Neural cell (in vitro differentiated cells): Measurements from ENCODE around the gene UMODL1. TPM values are rescaled to one million over a fixed set of nuclear protein-coding genes. Genes with fewer than 3 reads are reported as not detected.
"Not testable (repeated sequence)": the region's sequence is repeated elsewhere in the genome, so short reads cannot be mapped to it uniquely, and the experiment has no call there.

ENCODE experiments used
- H2AFZ ChIP-seq: fragments of 200-600, 300-800 bp; sonication (generic), shearing (Covaris generic); 2 replicates; pipeline ENCODE4 v1.6.0; 2014; ENCODE audit warnings: low read depth, mild to moderate bottlenecking, antibody characterized with exemption, low read length, moderate library complexity
- H3F3A ChIP-seq: fragments of 200-600 bp; shearing (Covaris generic); 2 replicates; pipeline ENCODE4 v1.6.1; 2016; ENCODE audit warnings: mild to moderate bottlenecking, moderate library complexity, mixed read lengths, antibody characterized with exemption, low read length; ENCODE audit not compliant: insufficient read depth, poor library complexity, severe bottlenecking
- H3K27ac ChIP-seq: fragments of 200-600, 300-800 bp; sonication (generic), shearing (Covaris generic); 2 replicates; pipeline ENCODE4 v1.5.1; 2014; ENCODE audit warnings: mild to moderate bottlenecking, low read length, moderate library complexity
- H3K27me3 ChIP-seq: fragments of 300-800, 200-600 bp; sonication (generic), shearing (Covaris generic); 2 replicates; pipeline ENCODE4 v1.6.0; 2014; ENCODE audit warnings: mild to moderate bottlenecking, low read depth, low read length, moderate library complexity; ENCODE audit not compliant: insufficient read depth
- H3K36me3 ChIP-seq: fragments of 300-800, 200-600 bp; sonication (generic), shearing (Covaris generic); 2 replicates; pipeline ENCODE4 v1.5.1; 2014; ENCODE audit warnings: mild to moderate bottlenecking, antibody characterized with exemption, low read length, moderate library complexity; ENCODE audit not compliant: insufficient read depth
- H3K4me2 ChIP-seq: fragments of 300-800, 200-600 bp; sonication (generic), shearing (Covaris generic); 2 replicates; pipeline ENCODE4 v1.6.0; 2014; ENCODE audit warnings: mild to moderate bottlenecking, low read length
- H3K4me3 ChIP-seq: fragments of 300-800, 200-600 bp; sonication (generic), shearing (Covaris generic); 2 replicates; pipeline ENCODE4 v1.5.1; 2014; ENCODE audit warnings: mild to moderate bottlenecking, low read length, moderate library complexity
- H3K79me2 ChIP-seq: fragments of 200-600 bp; shearing (Covaris generic); replicated peaks from 2 replicates; pipeline ENCODE4 v1.6.0; 2014; ENCODE audit warnings: mild to moderate bottlenecking, low read length, moderate library complexity; ENCODE audit not compliant: insufficient read depth
- H3K9ac ChIP-seq: fragments of 300-800, 200-600 bp; sonication (generic), shearing (Covaris generic); 2 replicates; pipeline ENCODE4 v1.6.1; 2016; ENCODE audit warnings: mild to moderate bottlenecking, low read length, mixed read lengths
- H3K9me2 ChIP-seq: fragments of 200-600 bp; shearing (Covaris generic); 2 replicates; pipeline ENCODE4 v1.6.1; 2016; ENCODE audit warnings: mild to moderate bottlenecking, low read length, mixed read lengths; ENCODE audit not compliant: insufficient read depth
- H3K9me3 ChIP-seq: fragments of 200-600, 300-800 bp; sonication (generic), shearing (Covaris generic); 2 replicates; pipeline ENCODE4 v1.6.1; 2016; ENCODE audit warnings: mild to moderate bottlenecking, mixed run types, low read length, moderate library complexity, mixed read lengths
- H4K20me1 ChIP-seq: fragments of 200-600 bp; shearing (Covaris generic); 2 replicates; pipeline ENCODE4 v1.6.1; 2016; ENCODE audit warnings: mild to moderate bottlenecking, mixed run types; ENCODE audit not compliant: insufficient read depth
- CTCF ChIP-seq: fragments of 450-650 bp; IDR thresholded peaks from 2 replicates; pipeline ENCODE4 v1.5.1; 2014; ENCODE audit warnings: antibody characterized with exemption, mild to moderate bottlenecking, moderate library complexity; ENCODE audit not compliant: poor library complexity, severe bottlenecking
- EZH2 ChIP-seq: fragments of 200-600, 300-800 bp; shearing (Covaris generic), sonication (generic); IDR thresholded peaks from 2 replicates; pipeline ENCODE4 v1.6.1; 2014; ENCODE audit warnings: antibody characterized with exemption, low read length, borderline replicate concordance, mild to moderate bottlenecking; ENCODE audit not compliant: insufficient read depth, poor library complexity, severe bottlenecking
- MXI1 ChIP-seq: fragments of 450-650 bp; conservative IDR thresholded peaks from 2 replicates; pipeline ENCODE4 v1.6.1; 2014; ENCODE audit warnings: antibody characterized with exemption, mild to moderate bottlenecking; ENCODE audit not compliant: poor library complexity, severe bottlenecking
- POLR2AphosphoS5 ChIP-seq: IDR thresholded peaks from 2 replicates; pipeline ENCODE4 v1.6.1; 2012
- RAD21 ChIP-seq: fragments of 450-650 bp; conservative IDR thresholded peaks from 2 replicates; pipeline ENCODE4 v1.6.1; 2014; ENCODE audit warnings: antibody characterized with exemption, mild to moderate bottlenecking, moderate library complexity
- REST ChIP-seq: IDR thresholded peaks from 2 replicates; pipeline ENCODE4 v1.6.1; 2012; ENCODE audit warnings: borderline replicate concordance
- SMC3 ChIP-seq: fragments of 450-650 bp; conservative IDR thresholded peaks from 2 replicates; pipeline ENCODE4 v1.6.1; 2014; ENCODE audit warnings: antibody characterized with exemption, mild to moderate bottlenecking, moderate library complexity; ENCODE audit not compliant: poor library complexity
- TAF1 ChIP-seq: IDR thresholded peaks from 2 replicates; pipeline ENCODE4 v1.6.1; 2012; ENCODE audit warnings: low read depth
- polyA plus RNA-seq: library from polyadenylated mRNA; depleted of rRNA; stranded (reverse); fragments of >200 nt; gene quantifications from 2 replicates; pipeline ENCODE4 v1.2.3, GENCODE V29; 2014

The UMODL1 gene
- polyA plus RNA-seq, 1 donor from 2014 or later: 0.11 TPM

- H3K4me2 ChIP-seq: no peak overlapping the region
- H3K9me3 ChIP-seq: no peaks in the 10 kb centered on the region
- no peaks in the 10 kb centered on the region for H4K20me1 ChIP-seq
- H3F3A ChIP-seq: no peaks in the 10 kb centered on the region
- no peak overlapping the region for H3K4me3 ChIP-seq
- H3K27ac ChIP-seq: no peak overlapping the region
- no peaks in the 10 kb centered on the region for H3K27me3 ChIP-seq
- H2AFZ ChIP-seq: no peak overlapping the region
- H3K9me2 ChIP-seq: no peaks in the 10 kb centered on the region
- no peaks in the 10 kb centered on the region for H3K79me2 ChIP-seq
- H3K9ac ChIP-seq: no peak overlapping the region
- TF ChIP-seq RAD21 (no peak), REST (no peak), POLR2AphosphoS5 (no peak), SMC3 (no peak), EZH2 (no peak)
- no peaks in the 10 kb centered on the region for H3K36me3 ChIP-seq
Measured at GRCh38 chr21:42115136-42115683, 44.1 kb downstream of the UMODL1 start.

GRCh38 chr21:42116551-42116950 lies 45.4 kb downstream of the UMODL1 start:
- H3K9ac ChIP-seq, H3K4me2 ChIP-seq, H3K9me2 ChIP-seq, H3K36me3 ChIP-seq, H3K27ac ChIP-seq, H2AFZ ChIP-seq, H3K4me3 ChIP-seq, H3K27me3 ChIP-seq, H4K20me1 ChIP-seq, H3K9me3 ChIP-seq, H3F3A ChIP-seq, H3K79me2 ChIP-seq: not testable (repeated sequence)

GRCh38 chr21:42117229-42117966 lies 46.3 kb downstream of the UMODL1 start:
- H3K9ac ChIP-seq: no peak overlapping the region
- no peaks in the 10 kb centered on the region for H3K27me3 ChIP-seq
- H3K27ac ChIP-seq: no peak overlapping the region
- no peaks in the 10 kb centered on the region for H3F3A ChIP-seq
- TF ChIP-seq EZH2: no peak
- peak; percentile 96 for TF ChIP-seq SMC3
- TF ChIP-seq POLR2AphosphoS5: no peak
- TF ChIP-seq RAD21: peak; percentile 95
- peak; percentile 96 for TF ChIP-seq CTCF
- TF ChIP-seq TAF1: peak; percentile 30
- no peak for TF ChIP-seq REST
- peak; percentile 51 for TF ChIP-seq MXI1
- H4K20me1 ChIP-seq: no peaks in the 10 kb centered on the region
- no peak overlapping the region for H2AFZ ChIP-seq
- no peak overlapping the region for H3K4me2 ChIP-seq
- H3K79me2 ChIP-seq: no peaks in the 10 kb centered on the region
- H3K9me3 ChIP-seq: no peaks in the 10 kb centered on the region
- H3K9me2 ChIP-seq: no peaks in the 10 kb centered on the region
- no peaks in the 10 kb centered on the region for H3K36me3 ChIP-seq
- H3K4me3 ChIP-seq: no peak overlapping the region
